GM23338 (cell line): ENCODE results near the gene BMPR2. TPM values are rescaled to one million over a fixed set of nuclear protein-coding genes. Genes with fewer than 3 reads are reported as not detected.

ENCODE experiments used
- ATAC-seq: fragments of 200-7000 bp; cut with Tn5 transposase; 3 replicates; pipeline ENCODE4 v1.9.1; 2020
- DNase-seq: peaks from one replicate; pipeline ENCODE4 v3.0.0-alpha.2; 2015; ENCODE audit warnings: low spot score
- H2AFZ ChIP-seq: fragments of 200-600 bp; sonication (generic); 2 replicates; pipeline ENCODE4 v1.8.0; 2016; ENCODE audit warnings: antibody characterized with exemption, mild to moderate bottlenecking, moderate library complexity
- H3F3A ChIP-seq: fragments of 200-600 bp; sonication (generic); replicated peaks from 2 replicates; pipeline ENCODE4 v1.8.0; 2017; ENCODE audit warnings: antibody characterized with exemption, mixed run types, low read depth
- H3K27ac ChIP-seq: fragments of 200-600 bp; sonication (generic); 2 replicates; pipeline ENCODE4 v1.6.1; 2016; ENCODE audit warnings: low read depth
- H3K27me3 ChIP-seq: fragments of 200-600 bp; sonication (generic); 2 replicates; pipeline ENCODE4 v1.8.0; 2016; ENCODE audit warnings: mild to moderate bottlenecking, mixed run types, moderate library complexity; ENCODE audit not compliant: insufficient read depth
- H3K36me3 ChIP-seq: fragments of 200-600 bp; sonication (generic); 2 replicates; pipeline ENCODE4 v1.8.0; 2016; ENCODE audit warnings: mild to moderate bottlenecking; ENCODE audit not compliant: insufficient read depth
- H3K4me1 ChIP-seq: fragments of 200-600 bp; sonication (generic); 2 replicates; pipeline ENCODE4 v1.8.0; 2016; ENCODE audit warnings: mild to moderate bottlenecking, moderate library complexity; ENCODE audit not compliant: insufficient read depth
- H3K4me2 ChIP-seq: fragments of 200-600 bp; sonication (generic); 2 replicates; pipeline ENCODE4 v1.7.1; 2017; ENCODE audit warnings: mixed run types
- H3K4me3 ChIP-seq: fragments of 200-600 bp; sonication (generic); 2 replicates; pipeline ENCODE4 v1.6.1; 2016; ENCODE audit warnings: mixed run types
- H3K79me2 ChIP-seq: fragments of 200-600 bp; sonication (generic); replicated peaks from 2 replicates; pipeline ENCODE4 v1.8.0; 2017; ENCODE audit warnings: mild to moderate bottlenecking; ENCODE audit not compliant: insufficient read depth
- H3K9me2 ChIP-seq: fragments of 200-600 bp; sonication (generic); 2 replicates; pipeline ENCODE4 v1.8.0; 2017; ENCODE audit not compliant: insufficient read depth
- H4K20me1 ChIP-seq: fragments of 200-600 bp; sonication (generic); replicated peaks from 2 replicates; pipeline ENCODE4 v1.8.0; 2017; ENCODE audit warnings: mild to moderate bottlenecking; ENCODE audit not compliant: insufficient read depth
- H3K27ac Mint-ChIP-seq: 2 replicates; pipeline ENCODE4 v1.8.0; 2020; ENCODE audit warnings: inconsistent platforms, mild to moderate bottlenecking, moderate library complexity, mixed read lengths
- H3K27me3 Mint-ChIP-seq: 3 replicates; pipeline ENCODE4 v1.8.0; 2022; ENCODE audit warnings: low read depth, mild to moderate bottlenecking, moderate library complexity, mixed read lengths, inconsistent platforms; ENCODE audit not compliant: insufficient read depth, poor library complexity
- H3K36me3 Mint-ChIP-seq: 3 replicates; pipeline ENCODE4 v1.8.0; 2021; ENCODE audit warnings: low read depth, mild to moderate bottlenecking, inconsistent platforms, moderate library complexity, mixed read lengths
- H3K4me1 Mint-ChIP-seq: 3 replicates; pipeline ENCODE4 v1.8.0; 2020; ENCODE audit warnings: mild to moderate bottlenecking, inconsistent platforms, mixed read lengths
- H3K4me3 Mint-ChIP-seq: 3 replicates; pipeline ENCODE4 v1.8.0; 2021; ENCODE audit warnings: moderate library complexity, mild to moderate bottlenecking, inconsistent platforms, mixed read lengths
- H3K9me3 Mint-ChIP-seq: 3 replicates; pipeline ENCODE4 v1.8.0; 2020; ENCODE audit warnings: moderate library complexity, mild to moderate bottlenecking, inconsistent platforms, mixed read lengths
- CREB1 ChIP-seq: fragments of 250-450 bp; sonication (Bioruptor Pico); IDR thresholded peaks from 2 replicates; pipeline ENCODE4 v1.5.0; 2020; ENCODE audit warnings: low read depth, mild to moderate bottlenecking, moderate library complexity
- EZH2 ChIP-seq: fragments of 200-600 bp; sonication (generic); IDR thresholded peaks from one replicate; pipeline ENCODE4 v1.8.0; 2017; ENCODE audit warnings: antibody characterized with exemption, mild to moderate bottlenecking, low read depth; ENCODE audit not compliant: unreplicated experiment
- EZH2phosphoT487 ChIP-seq: fragments of 200-600 bp; sonication (generic); IDR thresholded peaks from one replicate; pipeline ENCODE4 v1.8.1; 2018; ENCODE audit warnings: antibody characterized with exemption; ENCODE audit not compliant: unreplicated experiment
- JUNB ChIP-seq: IDR thresholded peaks from one replicate; pipeline ENCODE4 v1.6.1; 2016; ENCODE audit warnings: antibody characterized with exemption; ENCODE audit not compliant: unreplicated experiment
- NANOG ChIP-seq: IDR thresholded peaks from 2 replicates; pipeline ENCODE4 v1.6.1; 2016; ENCODE audit warnings: antibody characterized with exemption, borderline replicate concordance
- POLR2AphosphoS5 ChIP-seq: IDR thresholded peaks from 2 replicates; pipeline ENCODE4 v1.6.1; 2016; ENCODE audit warnings: antibody characterized with exemption, low read depth
- STAT1 ChIP-seq: IDR thresholded peaks from one replicate; pipeline ENCODE4 v1.6.1; 2016; ENCODE audit warnings: antibody characterized with exemption; ENCODE audit not compliant: unreplicated experiment
- ZNF114 ChIP-seq: fragments of 250-450 bp; sonication (Bioruptor Pico); IDR thresholded peaks from 2 replicates; pipeline ENCODE4 v1.5.0; 2020; ENCODE audit warnings: mild to moderate bottlenecking, moderate library complexity
- ZNF331 ChIP-seq: fragments of 250-450 bp; sonication (Bioruptor Pico); IDR thresholded peaks from 2 replicates; pipeline ENCODE4 v1.5.0; 2020; ENCODE audit warnings: low read depth, mild to moderate bottlenecking, moderate library complexity
- polyA plus RNA-seq: library from polyadenylated mRNA; unstranded; fragments of >200 nt; fragmentation: Nextera tagmentation; extraction: Ambion mirVana; gene quantifications from 2 replicates; pipeline ENCODE4 v1.2.1, GENCODE V29; 2016
- total RNA-seq: library from RNA; depleted of rRNA; stranded (reverse); fragments of >200 nt; shearing (Covaris generic); gene quantifications from 2 replicates; pipeline ENCODE4 v1.2.3, GENCODE V29; 2014
- TF ChIP-seq, protein P1 (sequence below): IDR thresholded peaks from 2 replicates; pipeline ENCODE4 v1.6.1; 2016; ENCODE audit warnings: antibody characterized with exemption
- TF ChIP-seq, protein P2 (sequence below), 2 experiments: fragments of 200-600 bp in 1 of 2; sonication (generic) in 1 of 2; conservative IDR thresholded peaks; 2 replicates each; pipeline versions ENCODE4 v1.5.1 to v1.6.1; 2016 to 2017; ENCODE audit warnings: antibody characterized with exemption in 2 of 2, low read depth in 2 of 2, mild to moderate bottlenecking in 2 of 2, moderate library complexity in 1 of 2
- TF ChIP-seq, protein P3 (sequence below): IDR thresholded peaks from one replicate; pipeline ENCODE4 v1.6.1; 2018; ENCODE audit warnings: antibody characterized with exemption; ENCODE audit not compliant: unreplicated experiment
- TF ChIP-seq, protein P4 (sequence below): fragments of 250-450 bp; sonication (Bioruptor Pico); IDR thresholded peaks from 2 replicates; pipeline ENCODE4 v1.5.0; 2020; ENCODE audit warnings: mild to moderate bottlenecking, moderate library complexity

The BMPR2 gene
- total and polyA plus RNA-seq, 2 experiments from 2014 or later, result 6.7 to 21.6 TPM

DNA sequence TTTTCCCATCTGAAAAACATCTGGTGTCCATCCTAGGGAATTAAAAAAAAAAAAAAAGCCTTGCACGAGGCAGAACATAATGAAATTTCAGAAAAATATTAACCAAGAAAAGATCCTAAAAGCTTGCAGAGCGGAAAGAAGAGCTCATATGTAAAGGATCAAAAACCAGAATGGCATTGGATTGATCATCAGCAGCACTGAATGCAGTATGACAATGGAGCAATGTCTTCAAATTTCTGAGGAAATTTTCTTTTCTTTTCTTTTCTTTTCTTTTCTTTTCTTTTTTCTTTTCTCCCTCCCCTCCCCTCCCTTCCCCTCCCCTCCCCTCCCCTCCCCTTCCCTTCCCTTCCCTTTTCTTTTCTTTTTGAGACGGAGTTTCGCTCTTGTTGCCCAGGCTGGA lies 237.4 kb downstream of the BMPR2 start:
- Mint-ChIP-seq H3K27me3 (no peaks in the 10 kb centered on the region), H3K9me3 (no peaks in the 10 kb centered on the region)

More for the DNA sequence above, 237.4 kb downstream of the BMPR2 start:
- TF ChIP-seq, protein P1, sequence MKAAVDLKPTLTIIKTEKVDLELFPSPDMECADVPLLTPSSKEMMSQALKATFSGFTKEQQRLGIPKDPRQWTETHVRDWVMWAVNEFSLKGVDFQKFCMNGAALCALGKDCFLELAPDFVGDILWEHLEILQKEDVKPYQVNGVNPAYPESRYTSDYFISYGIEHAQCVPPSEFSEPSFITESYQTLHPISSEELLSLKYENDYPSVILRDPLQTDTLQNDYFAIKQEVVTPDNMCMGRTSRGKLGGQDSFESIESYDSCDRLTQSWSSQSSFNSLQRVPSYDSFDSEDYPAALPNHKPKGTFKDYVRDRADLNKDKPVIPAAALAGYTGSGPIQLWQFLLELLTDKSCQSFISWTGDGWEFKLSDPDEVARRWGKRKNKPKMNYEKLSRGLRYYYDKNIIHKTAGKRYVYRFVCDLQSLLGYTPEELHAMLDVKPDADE, result no peak
- TF ChIP-seq EZH2 (no peak), POLR2AphosphoS5 (no peak), EZH2phosphoT487 (no peak), ZNF114 (CRISPR knock-in tag) (no peak), ZNF331 (no peak), STAT1 (no peak), CREB1 (CRISPR knock-in tag) (no peak), NANOG (no peak), JUNB (no peak)
- TF ChIP-seq, protein P2, sequence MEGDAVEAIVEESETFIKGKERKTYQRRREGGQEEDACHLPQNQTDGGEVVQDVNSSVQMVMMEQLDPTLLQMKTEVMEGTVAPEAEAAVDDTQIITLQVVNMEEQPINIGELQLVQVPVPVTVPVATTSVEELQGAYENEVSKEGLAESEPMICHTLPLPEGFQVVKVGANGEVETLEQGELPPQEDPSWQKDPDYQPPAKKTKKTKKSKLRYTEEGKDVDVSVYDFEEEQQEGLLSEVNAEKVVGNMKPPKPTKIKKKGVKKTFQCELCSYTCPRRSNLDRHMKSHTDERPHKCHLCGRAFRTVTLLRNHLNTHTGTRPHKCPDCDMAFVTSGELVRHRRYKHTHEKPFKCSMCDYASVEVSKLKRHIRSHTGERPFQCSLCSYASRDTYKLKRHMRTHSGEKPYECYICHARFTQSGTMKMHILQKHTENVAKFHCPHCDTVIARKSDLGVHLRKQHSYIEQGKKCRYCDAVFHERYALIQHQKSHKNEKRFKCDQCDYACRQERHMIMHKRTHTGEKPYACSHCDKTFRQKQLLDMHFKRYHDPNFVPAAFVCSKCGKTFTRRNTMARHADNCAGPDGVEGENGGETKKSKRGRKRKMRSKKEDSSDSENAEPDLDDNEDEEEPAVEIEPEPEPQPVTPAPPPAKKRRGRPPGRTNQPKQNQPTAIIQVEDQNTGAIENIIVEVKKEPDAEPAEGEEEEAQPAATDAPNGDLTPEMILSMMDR (conservative IDR thresholded peaks at IDR 0.05; ENCODE audit: low read depth in 2 of 2), result no peak
- TF ChIP-seq, protein P3, sequence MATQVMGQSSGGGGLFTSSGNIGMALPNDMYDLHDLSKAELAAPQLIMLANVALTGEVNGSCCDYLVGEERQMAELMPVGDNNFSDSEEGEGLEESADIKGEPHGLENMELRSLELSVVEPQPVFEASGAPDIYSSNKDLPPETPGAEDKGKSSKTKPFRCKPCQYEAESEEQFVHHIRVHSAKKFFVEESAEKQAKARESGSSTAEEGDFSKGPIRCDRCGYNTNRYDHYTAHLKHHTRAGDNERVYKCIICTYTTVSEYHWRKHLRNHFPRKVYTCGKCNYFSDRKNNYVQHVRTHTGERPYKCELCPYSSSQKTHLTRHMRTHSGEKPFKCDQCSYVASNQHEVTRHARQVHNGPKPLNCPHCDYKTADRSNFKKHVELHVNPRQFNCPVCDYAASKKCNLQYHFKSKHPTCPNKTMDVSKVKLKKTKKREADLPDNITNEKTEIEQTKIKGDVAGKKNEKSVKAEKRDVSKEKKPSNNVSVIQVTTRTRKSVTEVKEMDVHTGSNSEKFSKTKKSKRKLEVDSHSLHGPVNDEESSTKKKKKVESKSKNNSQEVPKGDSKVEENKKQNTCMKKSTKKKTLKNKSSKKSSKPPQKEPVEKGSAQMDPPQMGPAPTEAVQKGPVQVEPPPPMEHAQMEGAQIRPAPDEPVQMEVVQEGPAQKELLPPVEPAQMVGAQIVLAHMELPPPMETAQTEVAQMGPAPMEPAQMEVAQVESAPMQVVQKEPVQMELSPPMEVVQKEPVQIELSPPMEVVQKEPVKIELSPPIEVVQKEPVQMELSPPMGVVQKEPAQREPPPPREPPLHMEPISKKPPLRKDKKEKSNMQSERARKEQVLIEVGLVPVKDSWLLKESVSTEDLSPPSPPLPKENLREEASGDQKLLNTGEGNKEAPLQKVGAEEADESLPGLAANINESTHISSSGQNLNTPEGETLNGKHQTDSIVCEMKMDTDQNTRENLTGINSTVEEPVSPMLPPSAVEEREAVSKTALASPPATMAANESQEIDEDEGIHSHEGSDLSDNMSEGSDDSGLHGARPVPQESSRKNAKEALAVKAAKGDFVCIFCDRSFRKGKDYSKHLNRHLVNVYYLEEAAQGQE, result no peak
- TF ChIP-seq, protein P4, sequence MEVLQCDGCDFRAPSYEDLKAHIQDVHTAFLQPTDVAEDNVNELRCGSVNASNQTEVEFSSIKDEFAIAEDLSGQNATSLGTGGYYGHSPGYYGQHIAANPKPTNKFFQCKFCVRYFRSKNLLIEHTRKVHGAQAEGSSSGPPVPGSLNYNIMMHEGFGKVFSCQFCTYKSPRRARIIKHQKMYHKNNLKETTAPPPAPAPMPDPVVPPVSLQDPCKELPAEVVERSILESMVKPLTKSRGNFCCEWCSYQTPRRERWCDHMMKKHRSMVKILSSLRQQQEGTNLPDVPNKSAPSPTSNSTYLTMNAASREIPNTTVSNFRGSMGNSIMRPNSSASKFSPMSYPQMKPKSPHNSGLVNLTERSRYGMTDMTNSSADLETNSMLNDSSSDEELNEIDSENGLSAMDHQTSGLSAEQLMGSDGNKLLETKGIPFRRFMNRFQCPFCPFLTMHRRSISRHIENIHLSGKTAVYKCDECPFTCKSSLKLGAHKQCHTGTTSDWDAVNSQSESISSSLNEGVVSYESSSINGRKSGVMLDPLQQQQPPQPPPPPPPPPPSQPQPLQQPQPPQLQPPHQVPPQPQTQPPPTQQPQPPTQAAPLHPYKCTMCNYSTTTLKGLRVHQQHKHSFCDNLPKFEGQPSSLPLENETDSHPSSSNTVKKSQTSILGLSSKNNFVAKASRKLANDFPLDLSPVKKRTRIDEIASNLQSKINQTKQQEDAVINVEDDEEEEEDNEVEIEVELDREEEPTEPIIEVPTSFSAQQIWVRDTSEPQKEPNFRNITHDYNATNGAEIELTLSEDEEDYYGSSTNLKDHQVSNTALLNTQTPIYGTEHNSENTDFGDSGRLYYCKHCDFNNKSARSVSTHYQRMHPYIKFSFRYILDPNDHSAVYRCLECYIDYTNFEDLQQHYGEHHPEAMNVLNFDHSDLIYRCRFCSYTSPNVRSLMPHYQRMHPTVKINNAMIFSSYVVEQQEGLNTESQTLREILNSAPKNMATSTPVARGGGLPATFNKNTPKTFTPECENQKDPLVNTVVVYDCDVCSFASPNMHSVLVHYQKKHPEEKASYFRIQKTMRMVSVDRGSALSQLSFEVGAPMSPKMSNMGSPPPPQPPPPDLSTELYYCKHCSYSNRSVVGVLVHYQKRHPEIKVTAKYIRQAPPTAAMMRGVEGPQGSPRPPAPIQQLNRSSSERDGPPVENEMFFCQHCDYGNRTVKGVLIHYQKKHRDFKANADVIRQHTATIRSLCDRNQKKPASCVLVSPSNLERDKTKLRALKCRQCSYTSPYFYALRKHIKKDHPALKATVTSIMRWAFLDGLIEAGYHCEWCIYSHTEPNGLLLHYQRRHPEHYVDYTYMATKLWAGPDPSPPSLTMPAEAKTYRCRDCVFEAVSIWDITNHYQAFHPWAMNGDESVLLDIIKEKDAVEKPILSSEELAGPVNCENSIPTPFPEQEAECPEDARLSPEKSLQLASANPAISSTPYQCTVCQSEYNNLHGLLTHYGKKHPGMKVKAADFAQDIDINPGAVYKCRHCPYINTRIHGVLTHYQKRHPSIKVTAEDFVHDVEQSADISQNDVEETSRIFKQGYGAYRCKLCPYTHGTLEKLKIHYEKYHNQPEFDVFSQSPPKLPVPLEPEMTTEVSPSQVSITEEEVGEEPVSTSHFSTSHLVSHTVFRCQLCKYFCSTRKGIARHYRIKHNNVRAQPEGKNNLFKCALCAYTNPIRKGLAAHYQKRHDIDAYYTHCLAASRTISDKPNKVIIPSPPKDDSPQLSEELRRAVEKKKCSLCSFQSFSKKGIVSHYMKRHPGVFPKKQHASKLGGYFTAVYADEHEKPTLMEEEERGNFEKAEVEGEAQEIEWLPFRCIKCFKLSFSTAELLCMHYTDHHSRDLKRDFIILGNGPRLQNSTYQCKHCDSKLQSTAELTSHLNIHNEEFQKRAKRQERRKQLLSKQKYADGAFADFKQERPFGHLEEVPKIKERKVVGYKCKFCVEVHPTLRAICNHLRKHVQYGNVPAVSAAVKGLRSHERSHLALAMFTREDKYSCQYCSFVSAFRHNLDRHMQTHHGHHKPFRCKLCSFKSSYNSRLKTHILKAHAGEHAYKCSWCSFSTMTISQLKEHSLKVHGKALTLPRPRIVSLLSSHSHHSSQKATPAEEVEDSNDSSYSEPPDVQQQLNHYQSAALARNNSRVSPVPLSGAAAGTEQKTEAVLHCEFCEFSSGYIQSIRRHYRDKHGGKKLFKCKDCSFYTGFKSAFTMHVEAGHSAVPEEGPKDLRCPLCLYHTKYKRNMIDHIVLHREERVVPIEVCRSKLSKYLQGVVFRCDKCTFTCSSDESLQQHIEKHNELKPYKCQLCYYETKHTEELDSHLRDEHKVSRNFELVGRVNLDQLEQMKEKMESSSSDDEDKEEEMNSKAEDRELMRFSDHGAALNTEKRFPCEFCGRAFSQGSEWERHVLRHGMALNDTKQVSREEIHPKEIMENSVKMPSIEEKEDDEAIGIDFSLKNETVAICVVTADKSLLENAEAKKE (CRISPR knock-in tag), result no peak
- H3K27ac Mint-ChIP-seq, result no peak overlapping the region
- Histone ChIP-seq H3K27me3 (no peaks in the 10 kb centered on the region), H3K4me3 (no peak overlapping the region), H3K9me2 (no peaks in the 10 kb centered on the region), H4K20me1 (no peaks in the 10 kb centered on the region), H3K4me1 (no peaks in the 10 kb centered on the region), H2AFZ (no peak overlapping the region), H3K79me2 (no peaks in the 10 kb centered on the region), H3K27ac (no peak overlapping the region), H3F3A (no peaks in the 10 kb centered on the region), H3K36me3 (no peaks in the 10 kb centered on the region), H3K4me2 (no peak overlapping the region)
- peaks cover 3% of the 10 kb centered on the region; the same call in 1 of the 3 replicates for H3K4me1 Mint-ChIP-seq
- no peak for ATAC-seq
- H3K36me3 Mint-ChIP-seq, result no peaks in the 10 kb centered on the region
- H3K4me3 Mint-ChIP-seq, result no peak overlapping the region
- no peak for DNase-seq
